Measurements from ENCODE around the gene ENAH. TPM values are rescaled to one million over a fixed set of nuclear protein-coding genes. Genes with fewer than 3 reads are reported as not detected.
"Not testable (repeated sequence)": the region's sequence is repeated elsewhere in the genome, so short reads cannot be mapped to it uniquely, and the experiment has no call there.

The ENAH gene
- total and polyA plus RNA-seq, 2 donors (not counting 1 experiment from before 2014, with no cell fraction given), result 85.0 to 210 TPM

DNA sequence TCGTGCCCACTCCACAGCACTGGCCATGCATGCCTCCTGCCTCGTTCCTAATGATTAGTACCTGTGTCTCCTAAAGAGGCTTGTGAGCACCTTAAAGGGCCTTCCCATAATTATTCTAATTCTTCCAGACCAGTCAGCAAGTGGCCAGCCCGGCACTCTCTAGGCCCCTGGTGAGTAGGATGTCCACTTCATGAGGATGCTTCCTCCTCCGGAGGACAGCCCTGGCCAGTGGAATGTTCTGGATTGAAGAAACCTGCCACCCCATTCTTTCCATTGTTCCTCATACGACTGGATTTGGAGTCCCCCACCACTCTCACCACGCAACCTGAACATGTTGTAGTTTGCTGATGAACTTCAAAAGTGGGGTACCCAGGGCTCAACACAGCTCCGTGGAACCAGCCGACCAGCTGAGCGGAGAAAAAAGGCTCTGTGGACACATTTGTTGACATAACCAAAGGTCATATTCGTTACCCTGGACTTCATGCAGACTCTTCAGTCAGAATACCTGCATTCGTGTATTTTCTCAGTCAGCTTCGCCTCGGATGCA lies 178.4 kb downstream of the ENAH start:
- TF ChIP-seq, protein P1, sequence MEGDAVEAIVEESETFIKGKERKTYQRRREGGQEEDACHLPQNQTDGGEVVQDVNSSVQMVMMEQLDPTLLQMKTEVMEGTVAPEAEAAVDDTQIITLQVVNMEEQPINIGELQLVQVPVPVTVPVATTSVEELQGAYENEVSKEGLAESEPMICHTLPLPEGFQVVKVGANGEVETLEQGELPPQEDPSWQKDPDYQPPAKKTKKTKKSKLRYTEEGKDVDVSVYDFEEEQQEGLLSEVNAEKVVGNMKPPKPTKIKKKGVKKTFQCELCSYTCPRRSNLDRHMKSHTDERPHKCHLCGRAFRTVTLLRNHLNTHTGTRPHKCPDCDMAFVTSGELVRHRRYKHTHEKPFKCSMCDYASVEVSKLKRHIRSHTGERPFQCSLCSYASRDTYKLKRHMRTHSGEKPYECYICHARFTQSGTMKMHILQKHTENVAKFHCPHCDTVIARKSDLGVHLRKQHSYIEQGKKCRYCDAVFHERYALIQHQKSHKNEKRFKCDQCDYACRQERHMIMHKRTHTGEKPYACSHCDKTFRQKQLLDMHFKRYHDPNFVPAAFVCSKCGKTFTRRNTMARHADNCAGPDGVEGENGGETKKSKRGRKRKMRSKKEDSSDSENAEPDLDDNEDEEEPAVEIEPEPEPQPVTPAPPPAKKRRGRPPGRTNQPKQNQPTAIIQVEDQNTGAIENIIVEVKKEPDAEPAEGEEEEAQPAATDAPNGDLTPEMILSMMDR (conservative IDR thresholded peaks at IDR 0.05 in 1 of 2, IDR thresholded peaks at IDR 0.05 in 1 of 2; ENCODE audit: low read depth in 1 of 2, low read length in 2 of 2), result no peak
- TF ChIP-seq EZH2 (IDR thresholded peaks at IDR 0.05; ENCODE audit: low read length, missing control alignments), result no peak
- no peak for DNase-seq (ENCODE audit: low read depth in 2 of 2)
- Histone ChIP-seq H3K4me1 (ENCODE audit: control insufficient read depth, extremely low read depth, insufficient read depth, low read length) (no peaks in the 10 kb centered on the region), H3K9ac (ENCODE audit: insufficient read depth, low read length) (no peak overlapping the region), H3K27ac (ENCODE audit: insufficient read depth, low read length) (no peak overlapping the region), H3K27me3 (ENCODE audit: control insufficient read depth, insufficient read depth, low read length) (no peaks in the 10 kb centered on the region), H3K36me3 (ENCODE audit: control insufficient read depth, insufficient read depth, low read length) (no peaks in the 10 kb centered on the region), H2AFZ (ENCODE audit: low read length) (no peak overlapping the region), H3K4me2 (ENCODE audit: extremely low read depth, insufficient read depth, low read length) (no peak overlapping the region), H3K9me3 (ENCODE audit: control insufficient read depth, insufficient read depth, low read depth, low read length) (no peaks in the 10 kb centered on the region), H4K20me1 (ENCODE audit: control insufficient read depth, extremely low read depth, insufficient read depth, low read length) (no peaks in the 10 kb centered on the region), H3K4me3 (replicated peaks in 1 of 4; ENCODE audit: control extremely low read depth in 1 of 4, insufficient read depth in 1 of 4, low read depth in 3 of 4, low read length in 4 of 4) (no peak overlapping the region), H3K79me2 (ENCODE audit: control insufficient read depth, insufficient read depth, low read length) (no peaks in the 10 kb centered on the region)

DNA sequence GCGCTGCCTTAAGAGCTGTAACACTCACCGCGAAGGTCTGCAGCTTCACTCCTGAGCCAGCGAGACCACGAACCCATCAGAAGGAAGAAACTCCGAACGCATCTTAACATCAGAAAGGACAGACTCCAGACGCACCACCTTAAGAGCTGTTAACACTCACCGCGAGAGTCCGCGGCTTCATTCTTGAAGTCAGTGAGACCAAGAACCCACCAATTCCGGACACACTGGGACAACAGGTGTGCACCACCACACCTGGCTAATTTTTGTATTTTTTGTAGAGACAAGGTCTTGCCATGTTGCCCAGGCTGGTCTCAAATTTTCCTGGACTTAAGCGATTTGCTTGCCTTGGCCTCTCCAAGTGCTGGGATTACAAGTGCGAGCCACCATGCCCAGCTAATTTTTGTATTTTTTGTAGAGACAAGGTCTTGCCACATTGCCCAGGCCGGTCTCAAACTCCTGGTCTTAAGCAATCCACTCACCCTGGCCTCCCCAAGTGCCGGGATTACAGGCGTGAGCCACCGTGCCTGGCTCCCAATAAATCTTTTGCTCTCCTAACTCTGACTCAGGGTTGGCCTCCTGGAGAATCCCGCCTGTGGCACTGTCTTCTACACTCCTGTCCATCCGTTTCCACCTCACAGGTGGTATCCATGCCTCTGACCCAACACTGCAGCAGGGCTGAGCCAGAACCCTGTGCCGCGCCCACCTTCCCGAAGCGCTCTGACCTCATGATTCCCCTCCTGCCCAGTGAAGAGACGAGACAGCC lies 179.1 kb downstream of the ENAH start:
- H3K27ac ChIP-seq (ENCODE audit: insufficient read depth, low read length); H3K4me1 ChIP-seq (ENCODE audit: control insufficient read depth, extremely low read depth, insufficient read depth, low read length); H3K9ac ChIP-seq (ENCODE audit: insufficient read depth, low read length); H2AFZ ChIP-seq (ENCODE audit: low read length); H3K9me3 ChIP-seq (ENCODE audit: control insufficient read depth, insufficient read depth, low read depth, low read length); H3K79me2 ChIP-seq (ENCODE audit: control insufficient read depth, insufficient read depth, low read length); DNase-seq (ENCODE audit: low read depth in 2 of 2); H3K36me3 ChIP-seq (ENCODE audit: control insufficient read depth, insufficient read depth, low read length); H3K4me2 ChIP-seq (ENCODE audit: extremely low read depth, insufficient read depth, low read length); H3K27me3 ChIP-seq (ENCODE audit: control insufficient read depth, insufficient read depth, low read length); H4K20me1 ChIP-seq (ENCODE audit: control insufficient read depth, extremely low read depth, insufficient read depth, low read length); H3K4me3 ChIP-seq (replicated peaks in 1 of 4; ENCODE audit: control extremely low read depth in 1 of 4, insufficient read depth in 1 of 4, low read depth in 3 of 4, low read length in 4 of 4): not testable (repeated sequence)

DNA sequence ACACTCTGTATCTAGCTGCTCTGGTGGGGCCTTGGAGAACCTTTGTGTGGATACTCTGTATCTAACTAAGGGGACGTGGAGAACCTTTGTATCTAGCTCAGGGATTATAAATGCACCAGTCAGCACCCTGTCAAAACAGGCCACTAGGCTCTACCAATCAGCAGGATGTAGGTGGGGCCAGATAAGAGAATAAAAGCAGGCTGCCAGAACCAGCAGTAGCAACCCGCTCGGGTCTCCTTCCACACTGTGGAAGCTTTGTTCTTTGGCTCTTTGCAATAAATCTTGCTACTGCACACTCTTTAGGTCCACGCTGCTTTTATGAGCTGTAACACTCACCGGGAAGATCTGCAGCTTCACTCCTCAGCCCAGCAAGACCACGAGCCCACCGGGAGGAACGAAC lies 179.7 kb downstream of the ENAH start:
- not testable (repeated sequence) for H3K79me2 ChIP-seq (ENCODE audit: control insufficient read depth, insufficient read depth, low read length); H3K27me3 ChIP-seq (ENCODE audit: control insufficient read depth, insufficient read depth, low read length); H3K9ac ChIP-seq (ENCODE audit: insufficient read depth, low read length); H3K9me3 ChIP-seq (ENCODE audit: control insufficient read depth, insufficient read depth, low read depth, low read length); H3K4me2 ChIP-seq (ENCODE audit: extremely low read depth, insufficient read depth, low read length); H3K4me3 ChIP-seq (replicated peaks in 1 of 4; ENCODE audit: control extremely low read depth in 1 of 4, insufficient read depth in 1 of 4, low read depth in 3 of 4, low read length in 4 of 4); H3K27ac ChIP-seq (ENCODE audit: insufficient read depth, low read length); H3K36me3 ChIP-seq (ENCODE audit: control insufficient read depth, insufficient read depth, low read length); H2AFZ ChIP-seq (ENCODE audit: low read length); H3K4me1 ChIP-seq (ENCODE audit: control insufficient read depth, extremely low read depth, insufficient read depth, low read length); H4K20me1 ChIP-seq (ENCODE audit: control insufficient read depth, extremely low read depth, insufficient read depth, low read length); DNase-seq (ENCODE audit: low read depth in 2 of 2)

All from fibroblast of lung (primary cell).